Gastrocnemius medialis (tissue), 4 donors: Measurements from ENCODE around the gene LRMDA.

Experiments used
- CTCF ChIP-seq, 5 experiments: fragments of 450-650 bp in 3 of 5; fragments of 200-600 bp in 2 of 5; sonication (generic) in 2 of 5; IDR thresholded peaks in 4 of 5; conservative IDR thresholded peaks in 1 of 5; 1 replicate in 4 of 5; 2 replicates in 1 of 5; pipeline ENCODE4 v1.5.1; 2016 to 2019; ENCODE audit warnings: antibody characterized with exemption in 5 of 5, mild to moderate bottlenecking in 3 of 5, moderate library complexity in 3 of 5
- POLR2A ChIP-seq, 2 donors: fragments of 450-650 bp; IDR thresholded peaks; one replicate each; pipeline ENCODE4 v1.6.1; 2017; ENCODE audit warnings: antibody characterized with exemption in 2 of 2, mild to moderate bottlenecking in 2 of 2, moderate library complexity in 2 of 2

DNA sequence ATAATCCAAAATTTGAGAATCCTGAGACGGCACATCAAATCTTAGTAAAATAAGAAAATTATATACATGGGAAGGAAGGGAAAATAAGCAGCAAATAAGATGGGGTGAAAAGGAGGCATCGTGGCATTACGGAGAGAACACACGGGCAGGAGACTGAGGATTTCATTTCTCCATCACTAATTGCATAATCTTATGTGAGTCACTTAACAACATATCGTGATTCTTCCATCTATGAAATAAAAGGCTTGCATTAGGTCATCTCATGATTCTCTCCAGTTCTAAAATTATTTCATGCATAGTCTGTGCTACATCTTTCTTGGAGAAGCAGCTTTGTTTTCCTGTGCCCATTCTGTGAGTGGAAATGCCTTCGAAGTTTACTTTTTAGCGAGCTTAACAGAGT, 288.7 kb downstream of the LRMDA start:
- TF ChIP-seq POLR2A (IDR thresholded peaks at IDR 0.05) (no peak), CTCF (IDR thresholded peaks at IDR 0.05 in 4 of 5, conservative IDR thresholded peaks at IDR 0.05 in 1 of 5) (no peak)
